H1 (cell line): ENCODE data around the gene MUS81. TPM values are rescaled to one million over a fixed set of nuclear protein-coding genes. Genes with fewer than 3 reads are reported as not detected.

ENCODE experiments used
- KDM1A ChIP-seq: fragments of 200-600, 300-600 bp; sonication (generic); IDR thresholded peaks from 2 replicates; pipeline ENCODE4 v1.7.1; 2016; ENCODE audit warnings: mild to moderate bottlenecking, low read length, borderline replicate concordance
- KDM4A ChIP-seq: IDR thresholded peaks from one replicate; pipeline ENCODE4 v1.7.1; 2012; ENCODE audit warnings: low read depth, mild to moderate bottlenecking, moderate library complexity, low read length, inconsistent platforms; ENCODE audit not compliant: severe bottlenecking
- POU5F1 ChIP-seq: IDR thresholded peaks from 2 replicates; pipeline ENCODE4 v1.6.1; 2011; ENCODE audit warnings: low read depth, mild to moderate bottlenecking, low read length, moderate library complexity
- SAP30 ChIP-seq: fragments of 300-600 bp; sonication (generic); IDR thresholded peaks from 2 replicates; pipeline ENCODE4 v1.7.1; 2012; ENCODE audit warnings: low read length, moderate library complexity, mild to moderate bottlenecking, inconsistent platforms; ENCODE audit not compliant: insufficient read depth, insufficient replicate concordance
- TCF12 ChIP-seq: IDR thresholded peaks from 2 replicates; pipeline ENCODE4 v1.6.1; 2011; ENCODE audit warnings: low read depth, mild to moderate bottlenecking, low read length
- TEAD4 ChIP-seq: IDR thresholded peaks from 2 replicates; pipeline ENCODE4 v1.6.1; 2012; ENCODE audit warnings: low read depth, low read length, inconsistent platforms, mixed read lengths
- polyA plus RNA-seq, 7 experiments: library from polyadenylated mRNA; depleted of rRNA in 3 of 7; stranded (reverse) in 5 of 7; unstranded in 2 of 7; fragments of >200 nt in 5 of 7; fragments of 200-250 nt in 2 of 7; gene quantifications; 1 replicate in 5 of 7; 2 replicates in 1 of 7; 4 replicates in 1 of 7; pipeline versions ENCODE4 v1.2.1 to v1.2.3, GENCODE V29; 2011 to 2013; ENCODE audit warnings: missing spikeins in 2 of 7, mixed read lengths in 2 of 7
- total RNA-seq: library from RNA; stranded (reverse); fragmentation: NEBNext Ultra II Directional; extraction: Animal tissue kit (Norgen Biotek cat#: 25700); gene quantifications from 2 replicates; pipeline ENCODE4 v1.2.1, GENCODE V29; 2021
- TF ChIP-seq, protein P1 (sequence below): fragments of 300-600 bp; sonication (generic); IDR thresholded peaks from 2 replicates; pipeline ENCODE4 v1.7.1; 2012; ENCODE audit warnings: low read length, moderate library complexity, mild to moderate bottlenecking, inconsistent platforms; ENCODE audit not compliant: insufficient replicate concordance
- TF ChIP-seq, protein P2 (sequence below): IDR thresholded peaks from 2 replicates; pipeline ENCODE4 v1.6.1; 2011; ENCODE audit warnings: low read depth, mild to moderate bottlenecking, low read length; ENCODE audit not compliant: insufficient read depth

The MUS81 gene
- total and polyA plus RNA-seq, 2 of the 8 experiments (the other 6 are each of a cell fraction or from before 2014, with no cell fraction given): 30.2 to 31.5 TPM

DNA sequence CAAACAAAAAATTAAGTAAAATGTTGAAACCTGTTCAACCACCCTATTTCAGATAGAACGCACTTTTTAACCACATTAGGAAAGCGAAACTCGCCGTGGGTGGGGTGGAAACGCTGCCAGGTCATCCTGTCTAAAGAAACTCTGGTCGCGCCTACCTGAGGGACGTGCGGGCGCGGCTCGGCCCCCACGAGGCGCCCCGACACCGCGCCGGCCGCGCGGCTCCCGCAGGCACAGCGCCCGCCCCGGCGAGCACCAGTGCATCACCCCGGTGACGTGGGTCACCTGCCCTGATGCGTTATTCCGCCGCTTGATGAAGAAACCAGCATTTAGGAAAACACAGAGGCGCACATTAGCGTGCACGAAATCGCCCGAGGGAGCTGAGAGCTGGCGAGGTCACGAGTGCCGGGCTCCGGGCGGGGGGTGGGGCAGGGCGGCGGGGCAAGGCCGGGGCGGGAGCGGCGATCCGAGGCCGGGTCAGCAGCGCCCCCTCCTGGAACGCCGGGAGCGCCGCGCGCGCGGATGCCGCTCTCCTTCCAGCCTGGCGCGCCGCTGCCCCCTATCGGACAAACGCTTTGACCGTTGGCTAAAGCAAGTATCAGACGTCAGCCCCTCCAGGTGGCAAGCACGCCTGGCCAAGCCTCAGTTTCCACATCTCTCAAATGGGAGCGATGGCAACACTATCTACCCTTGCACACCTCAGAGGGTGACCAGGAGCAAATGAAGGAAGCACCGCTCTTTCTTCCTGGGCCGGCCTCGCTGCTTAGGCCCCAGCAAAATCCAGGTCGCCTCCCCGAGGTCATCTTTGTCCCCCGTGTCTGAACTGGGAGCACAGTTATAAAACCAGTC is 42.2 kb upstream of the MUS81 start (continued):
- TF ChIP-seq, protein P1, sequence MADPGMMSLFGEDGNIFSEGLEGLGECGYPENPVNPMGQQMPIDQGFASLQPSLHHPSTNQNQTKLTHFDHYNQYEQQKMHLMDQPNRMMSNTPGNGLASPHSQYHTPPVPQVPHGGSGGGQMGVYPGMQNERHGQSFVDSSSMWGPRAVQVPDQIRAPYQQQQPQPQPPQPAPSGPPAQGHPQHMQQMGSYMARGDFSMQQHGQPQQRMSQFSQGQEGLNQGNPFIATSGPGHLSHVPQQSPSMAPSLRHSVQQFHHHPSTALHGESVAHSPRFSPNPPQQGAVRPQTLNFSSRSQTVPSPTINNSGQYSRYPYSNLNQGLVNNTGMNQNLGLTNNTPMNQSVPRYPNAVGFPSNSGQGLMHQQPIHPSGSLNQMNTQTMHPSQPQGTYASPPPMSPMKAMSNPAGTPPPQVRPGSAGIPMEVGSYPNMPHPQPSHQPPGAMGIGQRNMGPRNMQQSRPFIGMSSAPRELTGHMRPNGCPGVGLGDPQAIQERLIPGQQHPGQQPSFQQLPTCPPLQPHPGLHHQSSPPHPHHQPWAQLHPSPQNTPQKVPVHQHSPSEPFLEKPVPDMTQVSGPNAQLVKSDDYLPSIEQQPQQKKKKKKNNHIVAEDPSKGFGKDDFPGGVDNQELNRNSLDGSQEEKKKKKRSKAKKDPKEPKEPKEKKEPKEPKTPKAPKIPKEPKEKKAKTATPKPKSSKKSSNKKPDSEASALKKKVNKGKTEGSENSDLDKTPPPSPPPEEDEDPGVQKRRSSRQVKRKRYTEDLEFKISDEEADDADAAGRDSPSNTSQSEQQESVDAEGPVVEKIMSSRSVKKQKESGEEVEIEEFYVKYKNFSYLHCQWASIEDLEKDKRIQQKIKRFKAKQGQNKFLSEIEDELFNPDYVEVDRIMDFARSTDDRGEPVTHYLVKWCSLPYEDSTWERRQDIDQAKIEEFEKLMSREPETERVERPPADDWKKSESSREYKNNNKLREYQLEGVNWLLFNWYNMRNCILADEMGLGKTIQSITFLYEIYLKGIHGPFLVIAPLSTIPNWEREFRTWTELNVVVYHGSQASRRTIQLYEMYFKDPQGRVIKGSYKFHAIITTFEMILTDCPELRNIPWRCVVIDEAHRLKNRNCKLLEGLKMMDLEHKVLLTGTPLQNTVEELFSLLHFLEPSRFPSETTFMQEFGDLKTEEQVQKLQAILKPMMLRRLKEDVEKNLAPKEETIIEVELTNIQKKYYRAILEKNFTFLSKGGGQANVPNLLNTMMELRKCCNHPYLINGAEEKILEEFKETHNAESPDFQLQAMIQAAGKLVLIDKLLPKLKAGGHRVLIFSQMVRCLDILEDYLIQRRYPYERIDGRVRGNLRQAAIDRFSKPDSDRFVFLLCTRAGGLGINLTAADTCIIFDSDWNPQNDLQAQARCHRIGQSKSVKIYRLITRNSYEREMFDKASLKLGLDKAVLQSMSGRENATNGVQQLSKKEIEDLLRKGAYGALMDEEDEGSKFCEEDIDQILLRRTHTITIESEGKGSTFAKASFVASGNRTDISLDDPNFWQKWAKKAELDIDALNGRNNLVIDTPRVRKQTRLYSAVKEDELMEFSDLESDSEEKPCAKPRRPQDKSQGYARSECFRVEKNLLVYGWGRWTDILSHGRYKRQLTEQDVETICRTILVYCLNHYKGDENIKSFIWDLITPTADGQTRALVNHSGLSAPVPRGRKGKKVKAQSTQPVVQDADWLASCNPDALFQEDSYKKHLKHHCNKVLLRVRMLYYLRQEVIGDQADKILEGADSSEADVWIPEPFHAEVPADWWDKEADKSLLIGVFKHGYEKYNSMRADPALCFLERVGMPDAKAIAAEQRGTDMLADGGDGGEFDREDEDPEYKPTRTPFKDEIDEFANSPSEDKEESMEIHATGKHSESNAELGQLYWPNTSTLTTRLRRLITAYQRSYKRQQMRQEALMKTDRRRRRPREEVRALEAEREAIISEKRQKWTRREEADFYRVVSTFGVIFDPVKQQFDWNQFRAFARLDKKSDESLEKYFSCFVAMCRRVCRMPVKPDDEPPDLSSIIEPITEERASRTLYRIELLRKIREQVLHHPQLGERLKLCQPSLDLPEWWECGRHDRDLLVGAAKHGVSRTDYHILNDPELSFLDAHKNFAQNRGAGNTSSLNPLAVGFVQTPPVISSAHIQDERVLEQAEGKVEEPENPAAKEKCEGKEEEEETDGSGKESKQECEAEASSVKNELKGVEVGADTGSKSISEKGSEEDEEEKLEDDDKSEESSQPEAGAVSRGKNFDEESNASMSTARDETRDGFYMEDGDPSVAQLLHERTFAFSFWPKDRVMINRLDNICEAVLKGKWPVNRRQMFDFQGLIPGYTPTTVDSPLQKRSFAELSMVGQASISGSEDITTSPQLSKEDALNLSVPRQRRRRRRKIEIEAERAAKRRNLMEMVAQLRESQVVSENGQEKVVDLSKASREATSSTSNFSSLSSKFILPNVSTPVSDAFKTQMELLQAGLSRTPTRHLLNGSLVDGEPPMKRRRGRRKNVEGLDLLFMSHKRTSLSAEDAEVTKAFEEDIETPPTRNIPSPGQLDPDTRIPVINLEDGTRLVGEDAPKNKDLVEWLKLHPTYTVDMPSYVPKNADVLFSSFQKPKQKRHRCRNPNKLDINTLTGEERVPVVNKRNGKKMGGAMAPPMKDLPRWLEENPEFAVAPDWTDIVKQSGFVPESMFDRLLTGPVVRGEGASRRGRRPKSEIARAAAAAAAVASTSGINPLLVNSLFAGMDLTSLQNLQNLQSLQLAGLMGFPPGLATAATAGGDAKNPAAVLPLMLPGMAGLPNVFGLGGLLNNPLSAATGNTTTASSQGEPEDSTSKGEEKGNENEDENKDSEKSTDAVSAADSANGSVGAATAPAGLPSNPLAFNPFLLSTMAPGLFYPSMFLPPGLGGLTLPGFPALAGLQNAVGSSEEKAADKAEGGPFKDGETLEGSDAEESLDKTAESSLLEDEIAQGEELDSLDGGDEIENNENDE: no peak
- TF ChIP-seq KDM4A (peak; percentile 95), TCF12 (peak; percentile 75; the same call in 1 of the 2 replicates), POU5F1 (no peak), SAP30 (no peak), TEAD4 (peak; percentile 80; the same call in 1 of the 2 replicates), KDM1A (peak; percentile 99)
- TF ChIP-seq, protein P2, sequence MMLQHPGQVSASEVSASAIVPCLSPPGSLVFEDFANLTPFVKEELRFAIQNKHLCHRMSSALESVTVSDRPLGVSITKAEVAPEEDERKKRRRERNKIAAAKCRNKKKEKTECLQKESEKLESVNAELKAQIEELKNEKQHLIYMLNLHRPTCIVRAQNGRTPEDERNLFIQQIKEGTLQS: 0 out of 2 replicates have a peak, but pooled peaks have one; percentile 55
